ENCODE data around the gene MAP3K5.

DNA sequence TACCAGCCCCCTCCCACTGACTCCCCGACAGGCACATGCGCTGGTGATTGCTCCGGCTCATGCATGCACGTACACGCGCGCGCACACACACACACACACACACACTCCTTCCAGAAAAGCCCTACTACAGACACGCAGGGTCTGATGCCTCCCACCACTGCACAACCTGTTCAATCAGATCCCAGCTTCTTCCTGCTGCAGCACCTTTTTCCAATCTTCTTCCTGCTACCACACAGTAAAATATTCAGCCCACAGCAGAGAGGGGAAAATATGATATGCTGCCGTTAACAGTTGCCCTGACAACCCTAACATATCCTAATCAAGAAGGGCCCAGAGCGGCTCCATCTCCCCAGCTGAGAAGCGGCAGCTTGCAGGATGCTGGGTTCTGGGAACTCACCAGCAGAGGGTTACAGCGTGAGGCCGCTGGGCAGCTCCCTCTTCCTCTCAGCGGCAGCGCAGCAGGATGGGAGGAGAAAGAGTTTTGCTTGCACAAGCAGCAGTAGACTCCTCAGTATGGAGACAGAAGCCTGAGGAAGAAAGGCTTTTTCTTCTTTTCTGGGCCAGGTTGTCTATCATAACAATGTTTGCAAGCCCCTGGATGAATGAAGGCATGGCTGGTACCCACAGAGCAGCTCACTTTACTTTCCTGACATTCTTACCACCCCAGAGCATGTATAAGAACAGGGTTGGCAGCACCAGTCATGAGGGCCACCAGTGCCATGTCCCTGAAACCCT, 265.9 kb downstream of the MAP3K5 start:
- TF ChIP-seq CHD2 (IDR thresholded peaks at IDR 0.05; ENCODE audit: low read length) (no peak), BACH1 (IDR thresholded peaks at IDR 0.05; ENCODE audit: low read length) (no peak), RAD21 (IDR thresholded peaks at IDR 0.05 in 1 of 2, conservative IDR thresholded peaks at IDR 0.05 in 1 of 2; ENCODE audit: low read depth in 2 of 2, low read length in 2 of 2) (peak; percentile 49 to 54), CHD1 (IDR thresholded peaks at IDR 0.05; ENCODE audit: low read depth, low read length) (no peak), MAX (IDR thresholded peaks at IDR 0.05) (no peak), E2F6 (IDR thresholded peaks at IDR 0.05) (no peak), GTF2F1 (IDR thresholded peaks at IDR 0.05; ENCODE audit: borderline replicate concordance, low read depth, low read length) (no peak), POLR2AphosphoS5 (IDR thresholded peaks at IDR 0.05; ENCODE audit: low read depth, low read length) (no peak), TAF1 (IDR thresholded peaks at IDR 0.05; ENCODE audit: low read depth, low read length) (no peak), CEBPB (IDR thresholded peaks at IDR 0.05; ENCODE audit: low read depth, low read length) (no peak)

Data from H1 (cell line).